ENCODE measurements around the gene ROR1.

ROR1 gene

DNA sequence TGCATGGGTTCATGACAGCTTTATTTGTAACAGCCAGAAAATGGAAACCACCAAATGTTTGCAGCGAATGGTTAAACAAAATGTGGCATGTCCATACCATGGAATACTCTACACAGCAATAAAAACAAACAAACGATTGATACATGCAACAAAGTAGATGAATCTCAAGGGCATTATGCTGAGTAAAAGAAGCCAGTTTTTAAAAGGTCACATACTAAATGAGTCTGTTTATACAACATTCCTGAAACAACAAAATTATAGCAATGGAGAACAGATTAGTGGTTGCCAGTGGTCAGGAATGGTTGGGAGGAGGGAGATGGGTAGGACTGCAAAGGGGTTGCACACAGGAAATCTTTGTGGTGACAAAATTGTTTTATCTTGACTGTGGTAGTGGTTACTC lies 227.2 kb downstream of the ROR1 start:
- no peaks in the 10 kb centered on the region for H3K27me3 ChIP-seq (replicated peaks; ENCODE audit: insufficient read depth, low read length)
- no peaks in the 10 kb centered on the region for H3K9me2 ChIP-seq (replicated peaks; ENCODE audit: insufficient read depth, low read length)
- H3K4me1 ChIP-seq (ENCODE audit: low read length): no peaks in the 10 kb centered on the region
- no peak overlapping the region for H3K4me2 ChIP-seq (ENCODE audit: low read depth, low read length)
- H2AFZ ChIP-seq (ENCODE audit: low read length): no peak overlapping the region
- no peaks in the 10 kb centered on the region for H4K20me1 ChIP-seq (ENCODE audit: insufficient read depth, low read length)
- no peak overlapping the region for H3K4me3 ChIP-seq (ENCODE audit: low read length)
- TF ChIP-seq EZH2 (optimal IDR thresholded peaks at IDR 0.05; ENCODE audit: low read depth, low read length) (no peak), EZH2phosphoT487 (IDR thresholded peaks at IDR 0.05; ENCODE audit: low read length) (no peak)
- TF ChIP-seq, protein P1, sequence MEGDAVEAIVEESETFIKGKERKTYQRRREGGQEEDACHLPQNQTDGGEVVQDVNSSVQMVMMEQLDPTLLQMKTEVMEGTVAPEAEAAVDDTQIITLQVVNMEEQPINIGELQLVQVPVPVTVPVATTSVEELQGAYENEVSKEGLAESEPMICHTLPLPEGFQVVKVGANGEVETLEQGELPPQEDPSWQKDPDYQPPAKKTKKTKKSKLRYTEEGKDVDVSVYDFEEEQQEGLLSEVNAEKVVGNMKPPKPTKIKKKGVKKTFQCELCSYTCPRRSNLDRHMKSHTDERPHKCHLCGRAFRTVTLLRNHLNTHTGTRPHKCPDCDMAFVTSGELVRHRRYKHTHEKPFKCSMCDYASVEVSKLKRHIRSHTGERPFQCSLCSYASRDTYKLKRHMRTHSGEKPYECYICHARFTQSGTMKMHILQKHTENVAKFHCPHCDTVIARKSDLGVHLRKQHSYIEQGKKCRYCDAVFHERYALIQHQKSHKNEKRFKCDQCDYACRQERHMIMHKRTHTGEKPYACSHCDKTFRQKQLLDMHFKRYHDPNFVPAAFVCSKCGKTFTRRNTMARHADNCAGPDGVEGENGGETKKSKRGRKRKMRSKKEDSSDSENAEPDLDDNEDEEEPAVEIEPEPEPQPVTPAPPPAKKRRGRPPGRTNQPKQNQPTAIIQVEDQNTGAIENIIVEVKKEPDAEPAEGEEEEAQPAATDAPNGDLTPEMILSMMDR (IDR thresholded peaks at IDR 0.05; ENCODE audit: low read length): no peak
- no peak overlapping the region for H3K27ac ChIP-seq (ENCODE audit: low read length)
- H3K9me3 ChIP-seq (replicated peaks; ENCODE audit: insufficient read depth, low read length): no peaks in the 10 kb centered on the region
- H3K36me3 ChIP-seq (replicated peaks; ENCODE audit: insufficient read depth, low read length): no peaks in the 10 kb centered on the region
- H3K9ac ChIP-seq (ENCODE audit: low read length): no peak overlapping the region
- no peaks in the 10 kb centered on the region for H3K79me2 ChIP-seq (ENCODE audit: low read length)
- H3F3A ChIP-seq (ENCODE audit: insufficient read depth, low read length): no peaks in the 10 kb centered on the region
- DNase-seq: no peak

DNA sequence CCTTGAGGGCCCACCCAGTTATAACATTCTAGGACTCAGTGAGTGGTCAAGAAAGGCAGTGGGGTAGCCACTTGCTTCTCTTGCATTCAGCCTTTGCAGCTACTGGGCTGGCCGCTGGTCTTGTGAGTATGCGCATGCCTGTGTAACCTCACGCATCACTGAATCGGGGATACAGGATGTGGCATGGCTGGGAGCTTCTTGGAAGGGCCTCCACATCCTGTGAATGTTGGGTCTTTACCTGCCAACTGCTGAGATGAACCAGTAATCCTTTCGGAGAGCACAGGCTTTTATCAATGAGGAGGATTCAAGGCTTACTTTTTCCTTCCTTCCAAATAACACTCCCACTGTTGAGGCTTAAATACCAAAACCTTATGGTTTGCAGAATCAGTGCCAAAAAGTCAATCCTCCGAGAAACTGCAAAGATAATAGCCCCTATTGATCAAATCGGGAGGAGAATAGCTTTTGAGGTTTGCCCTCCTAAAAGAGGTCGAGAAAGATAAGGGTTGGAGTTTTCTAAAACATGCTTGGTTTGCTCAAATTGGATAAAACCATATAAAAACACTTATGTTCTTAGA lies 230.7 kb downstream of the ROR1 start:
- H2AFZ ChIP-seq (ENCODE audit: low read length): no peak overlapping the region
- no peaks in the 10 kb centered on the region for H3K4me1 ChIP-seq (ENCODE audit: low read length)
- no peaks in the 10 kb centered on the region for H3K79me2 ChIP-seq (ENCODE audit: low read length)
- TF ChIP-seq, protein P1 (IDR thresholded peaks at IDR 0.05; ENCODE audit: low read length): no peak
- no peak for TF ChIP-seq EZH2phosphoT487 (IDR thresholded peaks at IDR 0.05; ENCODE audit: low read length)
- TF ChIP-seq EZH2 (optimal IDR thresholded peaks at IDR 0.05; ENCODE audit: low read depth, low read length): no peak
- H3K27ac ChIP-seq (ENCODE audit: low read length): no peak overlapping the region
- no peaks in the 10 kb centered on the region for H3K9me2 ChIP-seq (replicated peaks; ENCODE audit: insufficient read depth, low read length)
- no peak for DNase-seq
- no peaks in the 10 kb centered on the region for H4K20me1 ChIP-seq (ENCODE audit: insufficient read depth, low read length)
- H3K36me3 ChIP-seq (replicated peaks; ENCODE audit: insufficient read depth, low read length): no peaks in the 10 kb centered on the region
- no peak overlapping the region for H3K9ac ChIP-seq (ENCODE audit: low read length)
- no peak overlapping the region for H3K4me3 ChIP-seq (ENCODE audit: low read length)
- H3K4me2 ChIP-seq (ENCODE audit: low read depth, low read length): no peak overlapping the region
- no peaks in the 10 kb centered on the region for H3K27me3 ChIP-seq (replicated peaks; ENCODE audit: insufficient read depth, low read length)
- H3K9me3 ChIP-seq (replicated peaks; ENCODE audit: insufficient read depth, low read length): no peaks in the 10 kb centered on the region
- no peaks in the 10 kb centered on the region for H3F3A ChIP-seq (ENCODE audit: insufficient read depth, low read length)

DNA sequence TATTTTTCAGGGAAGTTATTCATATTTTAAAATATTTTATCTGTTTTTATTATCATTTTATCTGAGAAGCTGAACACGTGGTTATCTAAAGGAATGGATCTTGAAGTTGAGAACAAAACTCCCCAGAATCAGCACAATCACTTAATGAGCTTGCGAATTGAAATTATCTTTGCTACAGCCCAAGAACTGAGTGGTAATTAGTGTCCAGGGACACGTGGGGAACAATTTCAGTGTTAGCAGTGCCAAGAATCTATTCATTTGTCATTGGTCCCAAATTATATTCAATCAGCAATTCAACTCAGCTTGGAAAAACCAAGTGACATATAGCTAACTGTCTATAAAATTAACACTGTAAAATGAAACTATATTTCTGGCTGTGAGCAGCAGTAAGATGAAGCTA lies 232.0 kb downstream of the ROR1 start:
- DNase-seq: no peak
- no peak for TF ChIP-seq EZH2phosphoT487 (IDR thresholded peaks at IDR 0.05; ENCODE audit: low read length)
- TF ChIP-seq, protein P1 (IDR thresholded peaks at IDR 0.05; ENCODE audit: low read length): no peak
- no peak for TF ChIP-seq EZH2 (optimal IDR thresholded peaks at IDR 0.05; ENCODE audit: low read depth, low read length)

More for the DNA sequence above, 232.0 kb downstream of the ROR1 start:
- Histone ChIP-seq H3K36me3 (replicated peaks; ENCODE audit: insufficient read depth, low read length) (no peaks in the 10 kb centered on the region), H3K9me2 (replicated peaks; ENCODE audit: insufficient read depth, low read length) (no peaks in the 10 kb centered on the region), H3K9me3 (replicated peaks; ENCODE audit: insufficient read depth, low read length) (no peaks in the 10 kb centered on the region), H3K27me3 (replicated peaks; ENCODE audit: insufficient read depth, low read length) (no peaks in the 10 kb centered on the region), H3K4me2 (ENCODE audit: low read depth, low read length) (no peak overlapping the region), H2AFZ (ENCODE audit: low read length) (no peak overlapping the region), H3F3A (ENCODE audit: insufficient read depth, low read length) (no peaks in the 10 kb centered on the region), H3K9ac (ENCODE audit: low read length) (no peak overlapping the region), H3K27ac (ENCODE audit: low read length) (no peak overlapping the region), H3K4me1 (ENCODE audit: low read length) (no peaks in the 10 kb centered on the region), H4K20me1 (ENCODE audit: insufficient read depth, low read length) (no peaks in the 10 kb centered on the region), H3K4me3 (ENCODE audit: low read length) (no peak overlapping the region), H3K79me2 (ENCODE audit: low read length) (no peaks in the 10 kb centered on the region)
